SJSA1 (cell line): ENCODE results near the gene CCDC3. TPM values are rescaled to one million over a fixed set of nuclear protein-coding genes. Genes with fewer than 3 reads are reported as not detected.

Experiments used
- DNase-seq, 2 experiments: peaks; one replicate each; pipeline ENCODE4 v3.0.0-alpha.2; 2015 to 2020; ENCODE audit warnings: low spot score in 2 of 2, low read depth in 1 of 2
- H3K27ac ChIP-seq: fragments of 250-450 bp; sonication (Bioruptor Pico); 2 replicates; pipeline ENCODE4 v1.5.1; 2020; ENCODE audit warnings: mild to moderate bottlenecking, moderate library complexity
- H3K27me3 ChIP-seq: fragments of 250-450 bp; sonication (Bioruptor Pico); replicated peaks from 2 replicates; pipeline ENCODE4 v1.5.1; 2020; ENCODE audit warnings: mild to moderate bottlenecking, moderate library complexity
- H3K36me3 ChIP-seq: fragments of 250-450 bp; sonication (Bioruptor Pico); 2 replicates; pipeline ENCODE4 v1.5.1; 2020; ENCODE audit warnings: mild to moderate bottlenecking
- H3K4me1 ChIP-seq: fragments of 250-450 bp; sonication (Bioruptor Pico); replicated peaks from 2 replicates; pipeline ENCODE4 v1.6.1; 2021; ENCODE audit warnings: mild to moderate bottlenecking
- H3K4me3 ChIP-seq: fragments of 250-450 bp; sonication (Bioruptor Pico); 2 replicates; pipeline ENCODE4 v1.5.1; 2020; ENCODE audit warnings: mild to moderate bottlenecking
- H3K9me3 ChIP-seq: fragments of 250-450 bp; sonication (Bioruptor Pico); replicated peaks from 2 replicates; pipeline ENCODE4 v1.5.1; 2020; ENCODE audit warnings: mild to moderate bottlenecking
- total RNA-seq: library from RNA; depleted of rRNA; stranded (reverse); fragments of >200 nt; shearing (Covaris generic); gene quantifications from 2 replicates; pipeline ENCODE4 v1.2.3, GENCODE V29; 2014

CCDC3 gene
- total RNA-seq, 1 experiment from 2014 or later = 21.3 TPM

GRCh38 chr10:12969951-12970350 is 31.6 kb downstream of the CCDC3 start:
- Histone ChIP-seq H3K36me3 (no peaks in the 10 kb centered on the region), H3K27ac (peak overlapping the region; percentile 73), H3K4me1 (peaks cover 34% of the 10 kb centered on the region), H3K4me3 (no peak overlapping the region), H3K27me3 (no peaks in the 10 kb centered on the region), H3K9me3 (no peaks in the 10 kb centered on the region)
- peak; percentile 64 for DNase-seq

GRCh38 chr10:12966067-12966466 is 35.4 kb downstream of the CCDC3 start:
- no peak for DNase-seq
- no peaks in the 10 kb centered on the region for H3K9me3 ChIP-seq
- H3K4me1 ChIP-seq = peaks cover 33% of the 10 kb centered on the region
- no peak overlapping the region for H3K4me3 ChIP-seq
- no peaks in the 10 kb centered on the region for H3K27me3 ChIP-seq
- peak overlapping the region; percentile 49 for H3K27ac ChIP-seq
- no peaks in the 10 kb centered on the region for H3K36me3 ChIP-seq

DNA sequence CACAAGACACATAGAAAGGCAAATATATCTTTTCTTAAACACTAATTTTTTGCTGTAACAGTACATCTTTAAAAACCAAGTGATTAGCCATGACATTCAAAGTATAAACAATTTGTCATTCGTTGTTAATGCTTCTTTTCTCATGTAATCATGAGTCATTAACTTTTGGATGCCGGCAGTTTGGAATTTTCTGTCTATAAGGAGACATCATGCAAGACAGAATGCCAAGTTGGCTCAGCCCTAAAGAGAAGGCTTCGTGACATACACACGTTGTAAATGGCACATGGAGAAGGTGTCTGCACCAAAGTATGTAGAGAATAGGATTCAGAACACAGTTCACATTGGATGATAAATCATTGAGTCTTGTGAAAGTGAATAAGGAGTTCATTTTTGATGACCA is 35.9 kb downstream of the CCDC3 start:
- no peaks in the 10 kb centered on the region for H3K36me3 ChIP-seq
- H3K4me1 ChIP-seq = peaks cover 28% of the 10 kb centered on the region
- peak in 1 of 2 experiments; percentile 61 for DNase-seq
- peak overlapping the region; percentile 49 for H3K27ac ChIP-seq
- H3K27me3 ChIP-seq = no peaks in the 10 kb centered on the region
- H3K9me3 ChIP-seq = no peaks in the 10 kb centered on the region
- no peak overlapping the region for H3K4me3 ChIP-seq

DNA sequence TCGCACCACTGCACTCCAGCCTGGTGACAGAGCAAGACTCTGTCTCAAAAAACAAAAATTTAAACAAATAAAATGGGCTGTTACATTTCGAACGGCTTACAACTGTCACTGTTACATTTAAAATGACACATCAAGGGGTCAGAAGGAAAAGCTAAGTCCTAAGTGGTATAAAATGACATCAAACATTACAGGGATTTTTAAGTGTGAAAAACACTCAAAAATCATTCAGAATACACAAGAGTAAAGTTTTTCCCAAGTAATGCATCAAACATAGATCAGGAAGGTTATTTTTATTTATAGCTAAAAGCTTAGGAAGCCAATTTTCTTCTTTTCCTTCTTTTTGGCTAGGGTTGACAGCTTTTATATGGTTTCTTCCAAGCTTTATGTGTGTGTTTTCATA is 39.0 kb downstream of the CCDC3 start:
- Histone ChIP-seq H3K27me3 (no peaks in the 10 kb centered on the region), H3K9me3 (0 out of 2 replicates have a peak, but pooled peaks cover under 1% of the 10 kb centered on the region), H3K36me3 (no peaks in the 10 kb centered on the region), H3K27ac (no peak overlapping the region), H3K4me3 (no peak overlapping the region), H3K4me1 (peaks cover 23% of the 10 kb centered on the region)
- no peak for DNase-seq

DNA sequence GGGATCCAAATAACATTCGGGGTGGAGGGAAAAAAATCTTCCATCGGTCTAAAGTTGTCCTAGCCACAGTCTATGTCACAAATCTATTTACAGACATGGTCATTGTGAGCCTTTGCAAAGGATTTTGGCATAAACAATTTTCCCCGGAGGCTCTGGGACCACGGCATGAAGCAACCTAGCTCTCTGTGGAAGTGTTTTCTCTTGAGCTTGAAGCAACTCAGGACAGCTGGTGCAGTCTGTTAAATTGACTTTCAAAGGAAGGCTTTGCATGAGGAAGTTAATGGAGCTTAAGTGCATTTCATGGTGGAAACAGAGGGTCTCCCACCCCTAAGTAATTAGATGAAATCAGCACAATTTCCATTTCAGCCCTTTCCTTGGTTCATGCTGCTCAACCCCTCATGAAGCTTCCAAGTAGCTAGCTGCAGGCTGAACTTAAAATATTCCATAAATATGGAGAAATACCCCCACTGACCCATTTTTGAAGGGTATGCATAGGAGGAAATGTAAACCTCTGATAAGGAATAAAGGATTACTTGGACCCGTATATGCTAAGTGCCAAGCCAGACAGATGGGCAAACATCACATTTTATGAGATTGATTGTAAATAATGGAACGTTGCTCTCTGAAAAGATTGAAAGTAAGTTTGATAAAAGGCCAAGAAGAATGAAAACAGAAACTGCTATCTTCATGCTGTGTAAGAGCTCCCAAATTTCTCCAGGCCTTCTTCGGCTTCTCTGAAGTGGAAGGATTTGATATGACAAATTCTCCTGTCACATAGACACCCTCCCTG is 39.9 kb downstream of the CCDC3 start:
- no peak for DNase-seq
- no peak overlapping the region for H3K27ac ChIP-seq

GRCh38 chr10:12960941-12961340 is 40.6 kb downstream of the CCDC3 start:
- Histone ChIP-seq H3K27ac (no peak overlapping the region), H3K27me3 (no peaks in the 10 kb centered on the region), H3K36me3 (no peaks in the 10 kb centered on the region), H3K4me3 (no peak overlapping the region), H3K4me1 (peaks cover 20% of the 10 kb centered on the region), H3K9me3 (0 out of 2 replicates have a peak, but pooled peaks cover 2% of the 10 kb centered on the region)
- no peak for DNase-seq

More for the DNA sequence above, 39.9 kb downstream of the CCDC3 start:
- no peaks in the 10 kb centered on the region for H3K27me3 ChIP-seq
- H3K36me3 ChIP-seq = no peaks in the 10 kb centered on the region
- peaks cover 23% of the 10 kb centered on the region for H3K4me1 ChIP-seq
- H3K9me3 ChIP-seq = 0 out of 2 replicates have a peak, but pooled peaks cover 2% of the 10 kb centered on the region
- H3K4me3 ChIP-seq = no peak overlapping the region

- DNase-seq = no peak
- Histone ChIP-seq H3K9me3 (0 out of 2 replicates have a peak, but pooled peaks cover 2% of the 10 kb centered on the region), H3K4me3 (no peak overlapping the region), H3K36me3 (no peaks in the 10 kb centered on the region), H3K4me1 (peaks cover 18% of the 10 kb centered on the region), H3K27ac (no peak overlapping the region), H3K27me3 (no peaks in the 10 kb centered on the region)
Measured at GRCh38 chr10:12960334-12960898, 41.1 kb downstream of the CCDC3 start.

- H3K27ac ChIP-seq = no peak overlapping the region
- DNase-seq = no peak
- H3K27me3 ChIP-seq = no peaks in the 10 kb centered on the region
- H3K4me1 ChIP-seq = peaks cover 25% of the 10 kb centered on the region
- H3K36me3 ChIP-seq = no peaks in the 10 kb centered on the region
- H3K9me3 ChIP-seq = peaks cover 7% of the 10 kb centered on the region
- H3K4me3 ChIP-seq = no peak overlapping the region
Measured at GRCh38 chr10:12958546-12959110, 42.9 kb downstream of the CCDC3 start.

DNA sequence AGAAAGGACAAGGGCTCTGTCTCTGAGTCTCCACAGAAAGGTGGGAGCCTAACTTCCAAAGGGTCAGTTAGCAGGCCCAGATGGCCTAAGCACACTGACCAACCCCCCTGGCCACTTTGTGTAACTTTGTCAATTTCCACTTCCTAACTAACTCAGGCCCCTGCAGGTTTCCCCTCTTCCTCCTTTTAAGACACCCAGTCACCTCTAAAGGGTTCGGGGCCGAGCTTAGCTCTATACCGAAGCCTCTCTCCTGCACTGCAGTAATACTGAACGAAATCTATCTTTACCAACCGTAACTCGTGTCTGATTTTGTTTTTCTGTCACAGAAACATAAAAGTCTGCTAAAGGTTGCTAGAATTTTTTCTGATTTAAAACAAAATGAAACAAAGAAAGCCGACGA is 44.4 kb downstream of the CCDC3 start:
- Histone ChIP-seq H3K4me1 (peaks cover 25% of the 10 kb centered on the region), H3K27ac (no peak overlapping the region), H3K9me3 (peaks cover 16% of the 10 kb centered on the region), H3K36me3 (peaks cover 3% of the 10 kb centered on the region; the same call in 1 of the 2 replicates), H3K4me3 (no peak overlapping the region), H3K27me3 (no peaks in the 10 kb centered on the region)
- DNase-seq = peak in 1 of 2 experiments; percentile 29

- H3K36me3 ChIP-seq = peaks cover 3% of the 10 kb centered on the region; the same call in 1 of the 2 replicates
- H3K27ac ChIP-seq = peak overlapping the region; percentile 48
- H3K4me1 ChIP-seq = peaks cover 22% of the 10 kb centered on the region
- DNase-seq = peak; percentile 31 to 69
- no peaks in the 10 kb centered on the region for H3K27me3 ChIP-seq
- H3K9me3 ChIP-seq = peaks cover 16% of the 10 kb centered on the region
- H3K4me3 ChIP-seq = no peak overlapping the region
Measured at GRCh38 chr10:12954866-12955265, 46.6 kb downstream of the CCDC3 start.

GRCh38 chr10:12950583-12951128 is 50.9 kb downstream of the CCDC3 start:
- H3K27me3 ChIP-seq = no peaks in the 10 kb centered on the region
- peaks cover 13% of the 10 kb centered on the region for H3K9me3 ChIP-seq
- peaks cover 3% of the 10 kb centered on the region; the same call in 1 of the 2 replicates for H3K36me3 ChIP-seq
- H3K4me3 ChIP-seq = no peak overlapping the region
- peaks cover 32% of the 10 kb centered on the region for H3K4me1 ChIP-seq
- no peak overlapping the region for H3K27ac ChIP-seq
- DNase-seq = peak in 1 of 2 experiments; percentile 5

- H3K4me1 ChIP-seq = peaks cover 21% of the 10 kb centered on the region
- peaks cover 3% of the 10 kb centered on the region; the same call in 1 of the 2 replicates for H3K36me3 ChIP-seq
- no peaks in the 10 kb centered on the region for H3K27me3 ChIP-seq
- H3K27ac ChIP-seq = no peak overlapping the region
- peak in 1 of 2 experiments; percentile 21 for DNase-seq
- peaks cover 13% of the 10 kb centered on the region for H3K9me3 ChIP-seq
- H3K4me3 ChIP-seq = no peak overlapping the region
Measured at GRCh38 chr10:12949248-12949647, 52.3 kb downstream of the CCDC3 start.

- Histone ChIP-seq H3K36me3 (0 out of 2 replicates have a peak, but pooled peaks cover under 1% of the 10 kb centered on the region), H3K4me3 (no peak overlapping the region), H3K27me3 (no peaks in the 10 kb centered on the region), H3K9me3 (peaks cover 2% of the 10 kb centered on the region; the same call in 1 of the 2 replicates), H3K27ac (no peak overlapping the region), H3K4me1 (peaks cover 16% of the 10 kb centered on the region)
- DNase-seq = no peak
Measured at GRCh38 chr10:12947741-12948140, 53.8 kb downstream of the CCDC3 start.
